GM21360 (cell line): ENCODE data around the gene KIF1A.

Experiments
- ATAC-seq: cut with Tn5 transposase; IDR thresholded peaks from one replicate; pipeline ENCODE4 v1.9.1; 2021; ENCODE audit warnings: mild to moderate bottlenecking, moderate library complexity; ENCODE audit not compliant: unreplicated experiment

KIF1A gene

DNA sequence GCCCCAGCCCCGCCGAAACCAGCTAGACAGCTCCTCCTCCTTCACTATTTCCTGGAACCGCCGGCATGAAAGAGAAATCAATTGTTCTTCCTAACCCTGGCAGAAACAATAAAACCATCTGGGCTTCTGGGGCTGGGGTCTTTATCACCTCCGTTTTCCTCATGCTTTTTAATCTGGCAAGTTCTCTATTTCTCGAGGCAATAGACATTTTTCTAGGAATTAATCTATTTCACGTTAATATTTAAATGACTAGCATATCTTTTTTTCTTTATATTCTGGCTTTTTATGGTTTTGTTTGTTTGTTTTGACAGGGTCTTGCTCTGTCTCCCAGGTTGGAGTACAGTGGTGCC is 1.4 kb upstream of the KIF1A start:
- no peak for ATAC-seq

DNA sequence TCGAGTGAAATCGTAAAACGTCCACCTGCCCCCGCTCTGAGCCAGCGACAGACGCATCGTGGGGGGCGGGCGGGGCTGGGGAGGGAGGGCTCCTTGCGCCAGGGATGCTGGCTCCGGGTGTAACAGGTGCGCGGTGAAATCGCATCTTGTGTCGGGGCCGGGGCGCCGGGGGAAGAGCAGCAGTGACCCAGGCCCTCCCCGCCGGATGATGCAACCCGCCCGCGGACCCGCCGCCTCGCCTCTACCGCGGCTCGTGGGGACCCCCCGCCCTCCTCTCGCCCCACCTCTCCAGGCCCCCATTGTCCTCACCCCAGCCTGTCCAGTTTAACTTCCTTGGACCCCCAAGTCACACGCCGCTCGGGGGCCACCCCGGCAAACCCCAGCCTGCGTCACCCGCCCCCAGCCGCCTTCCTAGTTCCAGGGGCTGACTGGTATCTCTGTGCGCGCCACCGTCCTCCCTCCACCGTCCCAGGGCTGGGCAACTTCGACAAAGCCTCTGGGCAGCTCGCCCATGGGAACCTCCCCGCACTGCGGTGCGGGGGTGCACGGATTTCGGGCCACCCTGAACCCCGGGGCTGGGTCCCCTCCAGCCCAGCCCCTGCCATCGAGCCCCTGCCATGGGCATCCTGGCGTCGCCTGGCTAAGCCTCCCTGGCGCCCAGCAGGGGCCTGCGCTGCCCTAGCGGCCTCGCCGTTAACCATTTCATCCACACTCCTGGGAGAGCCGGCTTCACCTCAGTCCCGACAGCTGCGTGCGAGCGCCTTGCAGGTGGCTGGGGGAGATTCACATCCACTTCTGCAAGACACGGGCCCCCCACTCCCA is 799 bp upstream of the KIF1A start:
- ATAC-seq, result no peak

DNA sequence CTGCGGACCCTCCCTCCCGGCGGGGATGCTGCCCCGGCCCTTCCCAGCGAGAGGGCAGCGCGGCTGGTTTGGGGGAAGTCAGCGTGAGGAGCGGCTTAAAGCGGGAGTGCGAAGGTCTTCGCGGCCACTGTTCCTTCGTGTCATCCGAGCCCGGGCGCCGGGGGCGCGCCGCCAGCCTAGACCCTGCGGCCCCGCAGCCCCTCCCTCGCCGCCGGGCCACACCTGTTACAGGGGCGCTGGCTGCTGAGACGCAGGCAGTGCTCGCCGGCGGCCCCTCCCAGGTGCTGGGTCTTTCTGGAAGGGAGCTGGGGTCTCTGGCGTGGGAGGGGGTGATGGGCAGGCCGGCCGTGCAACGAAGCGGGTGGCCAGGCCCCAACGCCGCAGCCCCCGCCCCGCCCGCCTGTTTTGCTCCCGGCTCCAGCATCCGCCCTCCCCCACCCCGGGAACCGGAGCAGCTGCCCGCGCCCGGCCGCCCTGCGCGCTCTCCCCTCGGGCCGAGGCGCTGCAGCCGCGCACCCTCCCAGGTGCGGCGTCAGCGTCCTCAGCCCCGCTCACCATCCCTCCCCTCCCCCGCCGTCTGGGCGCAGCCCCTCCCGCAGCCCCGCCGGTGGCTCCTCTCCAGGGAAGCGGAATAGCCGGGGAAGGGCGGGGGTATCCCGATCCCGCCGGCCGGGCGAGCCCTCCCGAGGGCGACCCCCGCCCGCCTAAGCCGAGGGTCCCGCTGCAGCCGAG is 727 bp downstream of the KIF1A start:
- ATAC-seq, result no peak

DNA sequence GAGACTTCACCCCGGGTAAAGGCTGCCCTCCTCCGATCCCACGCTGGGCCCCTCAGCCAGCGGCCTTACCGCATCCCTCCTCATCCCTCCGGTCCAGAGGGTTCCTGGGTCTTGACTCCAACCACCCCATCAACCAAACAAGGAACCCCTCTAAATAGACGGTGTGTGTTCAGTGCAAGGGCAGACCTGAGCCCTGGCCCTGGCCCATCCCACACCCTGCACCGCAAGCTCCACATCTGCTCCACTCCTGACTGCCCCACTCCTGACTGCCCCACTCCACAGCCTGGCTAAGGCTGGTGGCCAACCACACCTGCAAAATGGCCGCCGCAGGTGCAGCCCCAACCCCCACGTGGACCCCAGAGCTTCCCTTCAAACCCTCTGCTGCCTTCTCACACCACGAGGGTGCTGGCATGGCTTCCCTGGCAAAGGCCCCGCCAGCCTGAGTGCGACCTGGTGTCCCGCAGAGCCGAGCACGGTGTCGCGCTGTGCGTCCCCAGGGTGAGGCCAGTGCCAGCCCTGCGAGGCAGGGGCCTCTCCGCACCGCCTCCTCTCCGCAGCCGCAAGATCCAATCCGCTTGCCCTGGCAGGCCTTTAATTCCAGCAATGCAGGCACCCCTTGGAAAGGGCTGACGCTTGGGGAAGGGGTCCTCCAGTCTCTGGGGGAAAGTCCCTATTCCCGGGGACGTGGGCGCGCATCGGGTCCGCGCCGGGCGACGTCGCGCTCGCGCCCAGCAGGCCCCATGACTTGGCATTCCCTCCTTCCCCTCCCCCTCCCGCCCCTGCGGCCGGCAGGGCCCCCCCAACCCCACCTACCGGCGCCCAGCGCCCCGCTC is 1.5 kb downstream of the KIF1A start:
- ATAC-seq, result no peak

DNA sequence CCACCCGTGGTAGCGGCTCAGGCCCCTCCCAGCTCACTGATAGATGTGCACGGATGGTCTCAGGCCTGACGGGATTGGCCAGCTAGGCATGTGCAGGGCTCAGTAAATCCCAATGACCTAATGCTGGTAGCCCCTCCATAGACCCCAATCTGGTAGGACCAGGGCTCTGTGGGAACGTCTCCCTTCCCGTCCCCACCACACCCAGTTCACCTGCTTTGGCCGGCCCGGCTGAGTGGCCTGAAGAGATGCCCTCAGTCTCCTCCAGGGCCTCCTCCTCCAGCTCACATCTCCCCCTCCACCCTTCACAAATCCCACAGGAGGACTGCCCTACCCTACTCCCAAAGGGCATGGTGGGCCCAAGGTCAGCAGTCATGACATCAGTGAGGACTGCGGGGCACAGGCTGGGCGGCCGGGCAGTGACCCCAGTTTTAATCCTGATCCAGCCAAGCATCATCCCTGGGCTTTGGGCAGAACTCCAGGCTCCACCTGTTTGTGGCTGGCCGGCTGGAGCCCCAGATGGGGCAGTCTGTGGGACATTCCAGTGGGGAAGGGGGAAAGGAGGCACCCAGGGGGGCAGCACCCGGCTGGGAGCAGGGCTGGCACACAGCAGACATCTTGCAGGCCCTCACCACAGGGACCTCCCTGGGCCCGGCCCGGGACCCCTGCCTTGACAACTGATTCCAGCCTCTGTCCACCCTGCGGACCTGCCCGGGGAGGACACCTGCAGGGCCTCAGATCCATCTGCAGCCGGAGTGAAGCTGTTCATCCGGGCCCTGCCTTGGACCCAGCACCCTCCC is 2.3 kb downstream of the KIF1A start:
- no peak for ATAC-seq

DNA sequence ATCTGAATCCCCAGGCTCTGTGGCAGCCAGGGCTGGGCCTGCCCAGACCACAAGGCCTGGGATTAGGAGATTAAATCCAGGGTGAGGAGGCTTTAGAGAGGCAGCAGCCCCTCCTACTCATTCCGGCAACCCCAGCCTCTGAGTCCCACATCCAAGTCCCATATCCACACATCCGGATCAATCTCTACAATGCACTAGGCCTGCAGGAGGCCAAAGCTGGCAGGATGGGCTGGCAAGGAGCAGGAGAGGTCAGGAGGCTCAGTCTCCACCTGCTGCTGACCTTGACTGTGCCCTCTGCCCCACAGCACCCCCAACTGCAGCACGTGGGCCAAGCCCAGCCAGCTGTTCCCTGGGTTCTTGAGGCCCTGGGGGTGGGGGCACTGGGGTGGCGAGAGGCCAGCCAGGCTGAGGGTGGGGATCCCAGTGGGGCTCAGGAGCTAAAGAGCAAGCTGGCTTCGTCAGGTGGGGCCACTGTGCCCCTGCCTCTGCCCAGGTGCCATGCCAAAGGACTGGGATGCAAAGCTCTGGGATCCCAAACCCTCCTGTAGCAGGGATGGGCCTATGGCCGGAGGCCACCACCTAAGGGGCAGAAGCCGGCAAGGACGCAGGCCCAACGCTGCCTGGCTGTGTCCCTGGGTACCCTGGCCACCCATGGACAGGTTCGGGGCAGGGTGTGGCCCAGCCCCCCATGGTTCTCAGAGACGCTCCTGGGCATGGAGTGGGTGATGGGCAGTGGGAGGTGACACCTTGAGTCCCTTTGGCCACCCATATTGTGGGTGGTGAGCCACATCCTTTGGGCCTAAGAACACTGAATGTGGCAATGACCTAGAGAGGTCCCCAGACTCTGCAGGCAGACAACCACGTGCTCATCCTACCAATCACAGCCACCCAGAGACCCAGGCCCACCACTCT is 3.2 kb downstream of the KIF1A start:
- no peak for ATAC-seq

DNA sequence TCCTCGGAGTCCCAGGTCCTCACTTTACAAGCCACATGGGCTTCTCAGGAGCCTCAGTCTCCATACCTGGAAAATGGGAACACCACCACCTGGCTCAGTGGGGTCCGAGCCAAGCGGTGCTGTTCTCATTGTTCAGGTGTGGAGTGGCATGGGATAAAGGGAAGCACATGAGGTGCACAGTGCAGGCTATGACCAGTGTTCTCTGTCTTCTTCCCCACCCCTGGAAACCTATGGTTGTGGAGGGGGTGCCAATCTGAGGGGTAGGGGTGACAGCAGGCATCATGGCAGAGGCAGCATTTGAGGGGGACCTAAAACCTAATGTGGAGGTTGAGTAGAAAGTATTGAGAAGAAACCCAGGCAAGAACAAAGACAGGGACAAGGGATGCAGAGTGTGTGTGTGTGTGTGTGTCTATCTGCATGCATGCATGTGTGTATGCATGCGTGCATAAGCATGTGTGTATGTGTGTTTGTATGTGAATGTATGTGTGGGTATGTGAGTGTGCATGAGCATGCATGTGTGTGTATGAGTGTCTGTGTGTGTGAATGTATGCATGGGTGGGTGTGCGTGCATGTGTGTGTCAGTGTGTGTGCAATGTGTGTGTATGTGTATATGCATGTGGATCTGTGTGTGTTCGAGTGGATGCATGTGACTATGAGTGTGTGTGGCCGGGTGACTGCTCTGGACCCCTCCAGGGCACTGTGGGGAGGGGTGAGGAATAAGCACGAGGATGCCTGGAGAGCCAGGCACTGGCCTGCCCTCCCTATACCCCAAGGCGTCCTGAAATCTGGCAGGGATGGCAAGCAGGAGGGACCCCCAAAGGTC is 4.0 kb downstream of the KIF1A start:
- no peak for ATAC-seq

DNA sequence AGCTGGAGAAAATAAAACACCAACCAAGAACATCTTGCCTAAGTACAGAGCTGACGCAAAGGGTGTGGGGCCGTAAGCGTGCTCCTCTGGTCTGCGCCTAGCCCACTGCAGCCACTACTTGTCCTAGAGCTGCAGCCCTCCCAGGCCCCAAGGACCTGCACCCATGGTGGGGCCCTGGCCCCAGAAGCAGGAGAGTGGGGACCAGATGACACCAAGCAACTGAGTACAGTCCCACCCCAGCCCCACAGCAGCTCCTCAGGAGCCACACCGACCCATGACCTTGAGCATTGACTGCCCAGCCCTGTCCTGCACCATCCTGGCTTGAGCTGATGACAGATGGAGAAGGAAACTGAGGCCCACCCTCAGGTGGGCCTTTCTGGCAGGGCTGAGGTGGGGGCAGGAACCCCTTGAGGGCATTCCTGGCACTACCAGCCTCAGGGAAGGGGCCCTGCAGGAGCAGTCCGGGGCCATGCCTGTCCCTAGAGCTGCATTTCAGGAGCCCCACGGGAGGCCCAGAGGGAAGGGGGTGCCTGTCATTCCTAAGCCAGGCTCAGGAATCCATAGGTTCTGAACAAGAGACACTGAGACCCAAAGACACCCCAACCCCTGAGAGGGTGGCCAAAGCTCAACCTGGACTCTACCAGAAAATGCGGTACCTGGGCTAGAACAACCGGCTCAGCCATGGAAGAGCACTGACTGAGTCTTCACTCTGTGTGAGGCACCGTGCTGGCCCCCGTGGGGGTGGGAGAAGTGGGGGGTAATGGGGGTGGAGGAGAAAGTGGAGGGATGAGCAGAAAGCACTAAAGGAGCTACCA is 4.9 kb downstream of the KIF1A start:
- no peak for ATAC-seq

DNA sequence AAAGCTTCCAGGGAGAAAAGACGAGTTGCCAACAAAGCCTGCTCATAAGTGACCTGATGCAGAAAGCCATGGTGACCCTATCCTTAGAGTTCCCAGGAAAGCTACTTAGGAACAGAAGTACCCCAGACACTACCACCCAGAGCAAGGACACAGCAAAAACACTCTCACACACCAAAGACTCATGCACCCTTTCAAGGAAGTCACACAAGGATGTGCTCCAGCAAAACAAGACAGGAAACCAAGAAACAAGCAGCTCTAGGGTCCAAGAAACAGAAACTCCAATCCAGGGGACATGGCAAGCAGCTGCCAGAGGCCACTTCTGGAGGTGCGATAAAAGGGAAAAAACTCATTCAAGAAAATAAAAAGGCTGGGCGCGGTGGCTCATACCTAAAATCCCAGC is 5.7 kb downstream of the KIF1A start:
- ATAC-seq, result no peak

DNA sequence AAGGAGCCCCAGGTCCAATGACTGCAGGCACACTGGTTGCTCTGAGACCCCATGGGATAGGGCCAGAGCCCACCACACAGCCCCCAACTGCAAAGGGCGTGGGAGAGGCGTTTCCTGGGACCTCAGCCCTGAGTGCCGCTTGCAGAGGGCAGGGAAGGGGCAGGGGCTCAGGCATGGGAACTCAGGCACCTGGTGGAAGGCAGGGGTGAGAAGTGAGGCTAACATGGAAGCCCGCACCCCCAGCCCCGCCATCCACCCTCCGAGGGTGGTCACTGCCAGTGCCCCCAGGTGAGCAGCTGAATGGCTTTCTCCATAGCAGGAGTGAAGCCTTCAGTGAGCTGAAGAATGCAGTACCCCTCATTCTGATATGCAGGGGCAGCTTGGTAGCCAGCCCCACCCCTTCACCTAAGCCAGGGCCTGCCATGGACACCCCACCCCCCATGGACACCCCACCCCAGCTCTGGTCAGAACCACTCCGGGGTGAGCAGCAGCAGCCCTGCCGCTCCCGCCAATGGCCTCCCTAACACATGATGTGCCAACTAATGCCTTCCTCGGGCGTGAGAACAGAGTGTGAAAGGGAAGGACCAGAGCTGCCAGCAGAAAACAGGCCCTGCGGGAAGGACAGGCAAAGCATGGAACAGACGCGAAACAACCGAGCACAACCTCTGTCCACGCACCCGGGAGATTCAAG is 6.6 kb downstream of the KIF1A start:
- ATAC-seq, result no peak

DNA sequence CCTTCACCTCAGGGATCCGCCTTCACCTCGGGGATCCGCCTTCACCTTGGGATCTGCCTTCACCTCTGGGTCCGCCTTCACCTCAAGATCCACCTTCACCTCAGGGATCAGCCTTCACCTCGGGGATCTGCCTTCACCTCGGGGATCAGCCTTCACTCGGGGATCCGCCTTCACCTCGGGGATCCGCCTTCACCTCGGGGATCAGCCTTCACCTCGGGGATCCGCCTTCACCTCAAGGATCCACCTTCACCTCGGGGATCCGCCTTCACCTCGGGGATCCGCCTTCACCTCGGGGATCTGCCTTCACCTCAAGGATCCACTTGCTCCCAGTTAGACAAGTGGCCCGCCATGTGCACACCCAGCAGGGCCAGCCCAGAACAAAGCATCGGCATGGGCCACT is 7.3 kb downstream of the KIF1A start:
- ATAC-seq, result no peak

DNA sequence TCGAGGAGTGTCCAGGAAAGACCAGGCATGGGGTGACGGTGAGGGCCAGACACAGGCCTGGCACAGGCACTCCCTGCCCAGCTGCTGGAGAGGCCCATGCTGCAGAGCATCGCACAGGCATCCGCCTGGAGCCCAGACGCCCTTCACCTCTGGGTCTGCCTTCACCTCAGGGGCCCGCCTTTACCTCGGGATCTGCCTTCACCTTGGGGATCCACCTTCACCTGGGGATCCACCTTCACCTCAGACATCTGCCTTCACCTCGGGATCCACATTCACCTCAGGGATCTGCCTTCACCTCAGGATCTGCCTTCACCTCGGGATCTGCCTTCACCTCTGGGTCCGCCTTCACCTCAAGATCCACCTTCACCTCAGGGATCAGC is 7.7 kb downstream of the KIF1A start:
- no peak for ATAC-seq

DNA sequence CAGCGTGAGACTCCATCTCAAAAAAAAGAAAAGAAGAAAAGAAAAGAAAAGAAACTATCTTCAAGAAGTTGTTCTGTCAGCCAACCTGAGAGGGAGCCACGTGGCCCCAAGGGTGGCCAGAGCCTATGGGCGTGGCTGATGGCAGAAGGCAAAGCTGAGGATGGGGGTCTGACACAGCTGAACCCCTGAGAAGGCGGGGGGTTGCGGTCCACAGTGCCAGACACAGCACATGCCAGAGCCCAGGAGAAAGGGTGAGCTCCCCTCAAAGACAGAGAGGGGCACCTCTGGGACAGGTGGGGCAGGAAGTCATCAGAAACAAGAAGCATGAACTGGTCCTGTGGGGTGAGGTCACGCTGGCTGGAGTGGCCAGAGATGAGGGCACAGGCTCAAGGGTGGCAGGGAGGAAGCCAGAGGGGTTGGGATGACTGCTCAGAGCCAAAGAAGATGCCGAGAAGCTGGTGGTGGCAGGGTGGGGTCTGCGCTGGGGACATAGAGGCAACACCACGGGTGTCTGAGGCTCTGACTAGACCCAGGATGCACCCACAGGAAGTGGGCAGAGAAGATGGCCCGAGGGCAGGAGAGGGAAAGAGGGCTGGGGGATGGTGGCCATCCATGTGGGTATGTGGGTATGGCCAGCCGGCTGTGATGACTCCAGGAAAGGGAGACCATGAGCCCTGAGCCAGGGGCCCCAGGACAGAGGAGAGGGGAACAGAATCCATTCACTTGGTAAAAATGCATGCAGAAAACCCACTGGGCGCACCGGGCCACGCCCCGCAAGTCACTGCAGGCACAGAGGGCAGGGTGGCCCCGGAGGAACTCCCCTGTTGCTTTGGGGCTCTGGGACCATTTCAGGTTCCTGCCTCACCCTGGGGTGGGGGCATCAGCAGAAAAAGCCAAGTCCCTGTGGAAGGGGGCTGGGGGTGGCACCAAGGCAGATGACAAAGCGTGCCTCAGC is 8.4 kb downstream of the KIF1A start:
- no peak for ATAC-seq

DNA sequence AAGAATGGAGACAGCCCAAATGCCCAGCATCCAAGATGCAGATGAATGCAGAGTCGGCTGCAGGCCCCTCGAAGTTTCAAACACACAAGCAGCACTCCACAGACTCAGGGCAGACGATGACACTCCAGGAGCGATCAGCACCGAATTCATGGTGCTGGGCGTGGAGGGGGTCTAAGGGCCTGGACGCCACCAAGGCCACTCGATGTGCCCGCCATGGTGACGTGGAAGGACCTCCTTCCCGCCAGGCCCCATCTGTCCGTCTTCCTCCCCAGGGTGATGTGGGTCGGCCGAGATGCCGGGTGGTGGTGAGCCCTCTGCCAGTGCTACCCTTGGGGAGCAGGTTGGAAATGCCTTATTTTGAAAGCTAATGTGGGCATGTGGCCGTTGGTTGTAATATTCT is 9.4 kb downstream of the KIF1A start:
- no peak for ATAC-seq

DNA sequence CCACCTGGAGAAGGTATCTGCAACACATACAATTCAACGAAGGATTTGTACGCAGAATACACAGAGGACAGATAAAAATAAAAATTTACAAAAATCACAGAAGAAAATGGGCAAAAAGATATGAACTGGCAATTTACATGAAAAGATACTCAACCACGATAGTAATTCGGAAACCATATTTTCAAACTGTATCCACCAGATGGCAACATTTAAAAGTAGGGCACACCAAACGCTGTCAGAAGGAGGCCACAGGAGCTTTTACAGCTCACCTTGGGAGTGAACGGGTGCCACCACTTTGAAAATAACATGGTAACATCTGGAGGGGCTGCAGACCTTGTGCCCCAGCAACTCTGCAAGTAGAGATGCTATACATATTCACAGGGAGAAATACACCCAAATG is 9.8 kb downstream of the KIF1A start:
- ATAC-seq, result no peak

DNA sequence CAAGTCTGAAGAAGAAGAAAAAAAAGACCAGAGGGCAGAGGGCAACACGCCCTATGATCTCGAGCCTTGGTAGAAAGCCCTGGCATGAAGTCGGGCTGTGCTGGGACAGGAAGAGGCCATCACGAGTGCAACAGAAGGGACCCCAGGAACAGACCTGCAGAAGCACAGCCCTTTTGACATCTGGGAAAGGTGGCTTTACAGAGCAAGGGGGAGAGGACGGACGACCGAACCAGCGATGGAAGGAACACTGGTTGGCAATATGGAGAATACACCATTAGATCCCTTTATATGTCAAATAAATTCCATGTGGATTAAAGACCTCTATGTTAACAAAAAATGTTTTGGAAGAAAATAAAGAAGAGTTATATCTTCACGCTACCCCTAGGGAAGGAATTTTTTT is 10.7 kb downstream of the KIF1A start:
- no peak for ATAC-seq

DNA sequence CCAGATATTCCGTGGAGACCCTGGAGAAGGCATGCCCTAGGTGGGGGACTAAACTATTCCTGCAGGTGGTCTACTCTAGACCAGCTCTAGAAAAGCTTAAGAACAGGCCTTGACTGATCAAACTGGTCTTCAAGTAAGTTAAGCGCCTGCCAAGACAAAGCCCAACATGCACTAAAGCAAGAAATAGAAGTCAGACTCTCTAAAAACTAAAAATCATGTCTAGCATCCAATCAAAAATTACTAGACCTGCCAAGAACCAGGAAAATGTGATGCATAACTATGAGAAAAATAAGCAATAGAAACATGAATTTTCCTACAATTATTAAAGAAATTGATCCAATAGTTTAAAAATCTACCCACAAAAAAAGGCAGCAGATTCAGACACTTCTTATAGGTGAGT is 13.6 kb downstream of the KIF1A start:
- ATAC-seq, result no peak
